HCEC 1CT (cell line): ENCODE data around the gene AGPAT1.
"Not testable (repeated sequence)": the region's sequence is repeated elsewhere in the genome, so short reads cannot be mapped to it uniquely, and the experiment has no call there.

ENCODE experiments used
- DNase-seq: peaks from one replicate; pipeline ENCODE4 v3.0.0-alpha.2; 2017

AGPAT1 gene

GRCh38 chr6:32146687-32147086 lies 29.2 kb downstream of the AGPAT1 start:
- DNase-seq = no peak

- DNase-seq = no peak
Observed at GRCh38 chr6:32146287-32146686, 29.6 kb downstream of the AGPAT1 start.

GRCh38 chr6:32144238-32144637 lies 31.6 kb downstream of the AGPAT1 start:
- DNase-seq = not testable (repeated sequence)

GRCh38 chr6:32140420-32141046 lies 35.4 kb downstream of the AGPAT1 start:
- no peak for DNase-seq

DNA sequence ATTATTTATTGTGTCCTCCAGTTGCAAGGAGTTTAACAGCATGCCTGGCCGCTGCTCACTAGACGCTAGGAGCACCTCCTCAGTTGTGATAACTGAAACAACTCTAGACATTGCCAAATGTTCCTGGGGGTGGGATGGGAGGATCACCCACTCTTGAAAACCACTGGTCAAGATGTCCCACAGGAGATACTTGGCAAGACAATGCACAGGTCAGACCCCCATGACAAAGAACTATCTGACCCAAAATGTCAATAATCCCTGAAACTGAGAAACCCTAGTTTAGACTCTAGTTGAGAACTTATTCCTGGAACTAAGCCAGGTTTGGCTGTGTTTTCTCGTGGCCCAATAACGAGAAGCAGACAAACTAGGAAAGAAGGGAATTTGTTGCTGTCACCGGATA lies 36.3 kb downstream of the AGPAT1 start:
- no peak for DNase-seq

DNA sequence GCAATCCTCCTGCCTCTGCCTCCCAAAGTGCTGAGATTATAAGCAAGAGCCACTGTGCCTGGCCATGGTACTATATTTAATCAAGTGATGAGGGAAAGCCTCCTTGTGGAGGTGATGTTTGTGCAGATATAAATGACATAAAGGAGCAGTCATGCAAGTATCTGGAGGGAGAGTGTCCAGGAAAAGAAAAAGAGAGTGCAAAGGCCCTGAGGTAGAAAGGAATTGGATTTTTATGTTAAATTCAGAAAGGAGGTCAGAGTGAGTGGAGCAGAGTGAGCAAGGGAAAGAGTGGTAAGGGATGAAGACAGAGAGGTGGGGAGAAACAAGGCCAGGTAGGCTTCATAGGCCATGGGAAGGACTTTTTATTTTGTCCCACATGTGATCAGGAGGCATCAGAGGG lies 38.4 kb downstream of the AGPAT1 start:
- DNase-seq = no peak

- peak; percentile 51 for DNase-seq
Observed at GRCh38 chr6:32133786-32134185, 42.1 kb downstream of the AGPAT1 start.

DNA sequence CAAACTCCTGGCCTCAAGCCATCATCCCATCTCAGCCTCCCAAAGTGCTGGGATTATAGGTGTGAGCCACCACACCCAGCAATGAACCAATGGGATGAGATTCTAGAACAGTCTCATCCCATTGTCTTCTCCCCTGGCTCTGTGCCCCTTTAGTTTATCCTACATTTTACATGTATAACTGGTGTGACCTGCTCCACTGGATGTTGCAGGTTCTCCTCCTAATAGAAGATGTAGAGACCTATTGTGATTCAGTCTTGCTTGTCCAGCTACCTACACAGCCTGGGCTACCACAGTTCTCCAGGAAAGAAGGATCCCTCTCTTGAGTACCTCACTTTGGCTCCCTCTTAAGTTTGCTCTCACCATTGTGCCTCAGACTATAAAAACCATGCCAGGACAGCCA lies 43.8 kb downstream of the AGPAT1 start:
- no peak for DNase-seq

DNA sequence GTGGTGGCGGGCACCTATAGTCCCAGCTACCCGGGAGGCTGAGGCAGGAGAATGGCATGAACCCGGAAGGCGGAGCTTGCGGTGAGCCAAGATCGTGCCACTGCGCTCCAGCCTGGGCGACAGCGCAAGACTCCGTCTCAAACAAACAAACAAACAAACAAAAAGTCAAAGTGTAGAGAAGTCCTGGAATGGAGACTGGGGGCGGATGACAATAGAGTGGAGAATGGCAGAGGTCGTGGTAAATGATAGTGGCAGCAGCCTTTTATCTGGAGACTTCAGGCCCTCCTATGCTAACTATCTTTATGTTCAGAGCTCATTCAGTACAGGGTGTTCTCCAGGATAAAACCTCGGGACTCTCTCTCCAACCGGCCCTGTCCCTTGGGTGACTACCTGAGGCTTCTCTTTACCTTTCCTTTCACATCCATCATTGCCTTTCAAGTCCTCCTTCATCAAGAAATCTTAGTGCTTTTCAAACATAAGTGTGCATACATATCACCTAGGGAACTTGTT lies 44.4 kb downstream of the AGPAT1 start:
- DNase-seq = no peak

DNA sequence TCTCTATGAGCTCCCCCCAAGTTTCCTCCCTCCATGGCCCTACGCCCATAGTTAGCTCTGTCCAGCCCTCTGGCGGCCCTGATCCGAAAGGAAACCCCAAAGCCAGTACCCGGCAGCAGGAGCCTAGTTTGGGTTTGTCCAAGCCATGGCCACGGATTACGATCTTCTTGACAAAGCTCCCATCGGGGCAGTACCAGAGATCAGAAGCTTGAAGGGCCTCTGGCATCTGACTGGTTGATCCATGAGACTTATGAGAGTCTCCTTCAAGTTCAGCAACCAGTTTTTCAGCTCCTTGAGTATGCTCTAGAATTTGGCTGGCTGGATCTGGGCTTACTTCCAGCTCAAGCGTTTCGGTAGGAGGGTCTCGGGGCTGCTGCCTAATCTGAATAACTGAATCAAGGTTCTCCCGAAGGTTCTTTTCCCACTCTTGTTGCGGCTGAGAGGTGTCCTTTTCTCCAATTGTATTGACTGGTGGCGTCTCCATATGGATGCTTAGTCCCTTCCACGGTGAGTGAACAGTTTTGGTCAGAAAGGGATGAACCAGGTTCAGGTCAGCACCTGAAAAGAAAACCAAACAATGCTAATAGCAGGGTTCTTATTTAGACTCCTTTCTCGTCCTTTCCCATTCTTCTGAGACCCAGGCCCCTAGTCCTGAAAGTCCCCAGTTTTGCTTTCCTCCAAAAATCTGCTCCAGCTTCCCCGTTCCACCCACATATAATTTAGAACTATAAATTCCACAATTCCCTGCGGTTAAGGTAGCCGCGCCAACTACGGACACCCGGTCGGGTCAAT lies 46.4 kb downstream of the AGPAT1 start:
- DNase-seq = no peak

DNA sequence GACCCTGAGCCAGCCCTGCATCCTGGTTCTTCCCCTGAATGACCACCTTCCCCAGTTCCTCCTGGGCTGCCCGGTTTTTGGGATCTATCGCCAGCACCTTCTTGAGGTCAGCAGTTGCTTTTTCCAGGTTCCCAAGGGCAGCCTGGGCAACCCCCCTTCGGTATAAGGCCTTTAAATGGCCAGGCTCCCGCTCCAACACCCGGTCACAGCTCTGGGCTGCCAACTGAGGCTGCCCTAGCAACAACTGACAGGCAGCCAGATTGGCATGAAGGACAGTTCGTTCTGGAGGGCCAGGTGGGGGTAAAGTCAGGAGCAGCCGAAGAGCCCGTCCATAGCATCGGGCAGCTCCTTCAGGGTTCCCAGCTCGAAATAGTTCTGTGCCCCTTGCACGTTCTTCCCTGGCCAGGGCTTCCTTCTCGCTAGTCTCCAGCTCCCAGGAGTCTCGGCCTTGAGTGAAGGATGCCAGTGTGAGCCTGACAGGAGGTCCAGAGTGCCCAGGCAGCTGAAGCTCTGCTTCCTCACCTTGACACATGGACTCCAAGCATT lies 47.1 kb downstream of the AGPAT1 start:
- DNase-seq = no peak

DNA sequence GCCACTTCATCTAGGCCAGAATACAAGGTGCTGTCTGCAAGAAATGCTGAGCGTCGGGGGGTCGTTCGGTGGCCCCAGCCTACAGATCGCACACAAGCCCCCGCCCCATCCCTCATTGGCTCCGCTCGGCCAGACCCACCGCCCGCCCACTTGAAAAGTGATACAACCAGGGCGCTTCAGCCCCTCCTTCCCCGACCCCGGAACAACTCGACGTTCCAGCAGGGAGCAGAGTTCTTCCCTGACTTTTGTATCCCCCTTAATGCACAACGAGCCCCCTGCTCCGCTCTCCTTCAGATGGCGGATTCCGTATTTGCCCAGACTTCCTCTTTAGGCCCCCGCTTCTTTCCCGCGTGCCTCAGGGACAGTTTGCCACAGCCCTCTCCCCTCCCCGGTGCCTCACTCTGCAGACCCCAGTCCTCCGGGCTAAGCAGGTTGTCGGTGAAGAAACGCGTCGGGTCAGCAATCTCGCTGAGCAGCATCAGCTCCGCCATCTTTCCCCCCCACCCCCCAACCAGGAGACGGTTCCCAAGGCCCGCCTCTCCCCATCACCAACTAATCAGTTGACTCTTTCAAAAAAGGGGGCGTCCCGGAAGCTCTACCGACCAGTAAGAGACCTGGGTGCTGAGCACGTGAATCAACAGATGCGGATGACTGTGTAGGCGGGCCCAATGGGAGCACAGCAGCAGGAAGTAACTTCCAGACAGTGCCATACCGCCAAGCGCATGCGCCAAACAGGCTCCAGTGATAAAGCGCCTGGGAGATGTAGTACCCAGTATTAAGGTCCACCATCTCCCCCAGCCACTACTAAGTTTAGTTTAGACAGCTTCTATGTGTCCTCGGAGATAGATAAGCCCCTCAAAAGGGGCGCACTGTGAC lies 47.9 kb downstream of the AGPAT1 start, which contains the start of gene ATF6B:
Gene ATF6B, minus strand, starts transcription at position 530 of the 876 bp plus-strand sequence. Its CDS starts 39 bp downstream, at position 491.
- peak; percentile 100 for DNase-seq

GRCh38 chr6:32127409-32127716 lies 48.5 kb downstream of the AGPAT1 start:
- no peak for DNase-seq

DNA sequence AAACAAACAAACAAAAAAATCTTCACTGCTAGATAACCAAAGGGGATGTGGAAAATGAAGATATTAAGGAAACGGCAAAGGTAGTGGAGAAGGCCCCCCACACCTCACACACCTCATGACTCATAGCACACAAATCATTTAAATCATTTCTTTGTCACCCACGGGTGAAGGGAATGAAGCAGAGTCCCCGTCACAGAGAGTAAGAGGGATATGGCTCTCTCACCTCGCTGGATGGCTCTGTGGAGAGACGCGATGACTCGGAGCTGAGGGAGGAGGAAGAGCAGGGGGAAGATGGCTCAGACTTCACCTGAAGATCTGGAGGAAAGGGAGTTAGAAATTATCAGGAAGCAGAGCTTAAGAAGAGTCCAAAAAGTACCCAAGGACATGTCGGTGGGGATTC lies 49.0 kb downstream of the AGPAT1 start:
- DNase-seq = no peak

DNA sequence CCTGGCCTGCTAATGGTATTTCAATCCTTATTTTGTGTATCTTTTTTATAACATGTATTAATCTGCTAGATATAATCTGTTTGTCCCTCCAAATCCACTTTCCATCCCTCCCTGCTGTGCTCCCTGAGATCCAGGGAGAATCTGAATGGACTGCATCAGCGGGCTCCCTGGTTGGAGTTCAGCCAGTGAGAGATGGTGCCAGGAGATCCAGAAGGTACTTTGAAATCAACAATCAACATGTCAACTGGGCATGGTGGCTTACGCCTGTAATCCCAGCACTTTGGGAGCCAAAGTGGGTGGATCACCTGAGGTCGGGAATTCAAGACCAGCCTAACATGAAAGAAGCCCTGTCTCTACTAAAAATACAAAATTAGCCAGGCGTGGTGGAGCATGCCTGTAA lies 52.2 kb downstream of the AGPAT1 start:
- no peak for DNase-seq

- DNase-seq = no peak
Observed at GRCh38 chr6:32120573-32121059, 55.3 kb downstream of the AGPAT1 start.

DNA sequence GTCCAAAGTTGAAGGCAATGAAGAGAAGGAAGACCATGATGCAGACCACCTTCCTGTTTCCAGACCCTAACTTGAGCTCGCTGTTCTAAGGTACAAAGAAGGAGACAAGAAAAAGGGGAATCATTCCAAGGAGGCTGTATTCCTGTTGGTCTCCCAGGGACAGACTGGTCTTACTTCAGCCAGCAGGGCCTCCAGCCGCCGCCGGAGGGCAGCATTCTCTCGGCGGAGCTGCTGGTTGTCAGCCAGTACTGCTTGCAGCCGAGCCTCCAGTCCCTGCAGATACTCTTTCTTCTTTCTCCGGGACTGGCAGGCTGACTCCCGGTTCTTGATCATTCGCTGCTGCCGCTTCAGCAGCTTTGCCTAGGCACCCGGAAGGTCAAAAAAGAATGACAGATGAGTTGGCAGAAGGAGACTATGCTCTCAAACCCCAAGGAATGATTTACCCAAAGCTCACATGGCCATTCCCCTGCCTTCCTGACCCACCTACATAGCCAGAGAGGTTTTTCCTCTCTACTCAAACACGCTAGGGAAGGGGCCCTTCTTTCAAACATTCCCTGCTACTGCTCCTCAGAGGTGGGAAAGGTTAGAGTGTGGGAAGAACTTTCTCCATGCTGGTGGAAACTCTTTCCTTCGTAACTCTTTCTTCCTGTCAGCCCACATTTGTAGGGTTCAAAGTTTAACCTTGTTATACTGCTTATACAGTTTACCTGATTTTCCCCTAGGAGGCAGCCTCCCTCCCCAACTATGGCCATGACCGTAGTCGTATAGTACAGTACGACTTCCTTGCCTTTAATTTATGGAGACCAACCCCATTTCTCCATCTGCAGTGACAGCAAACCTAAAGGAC lies 56.9 kb downstream of the AGPAT1 start:
- DNase-seq = peak; percentile 77
